Keratinocyte (primary cell): Measurements from ENCODE around the gene TPD52L1. TPM values are rescaled to one million over a fixed set of nuclear protein-coding genes. Genes with fewer than 3 reads are reported as not detected.

Experiments used
- DNase-seq: peaks from one replicate; pipeline ENCODE4 v3.0.0-alpha.2; 2011; ENCODE audit warnings: low read depth, missing footprints, low spot score
- FAIRE-seq: peaks from 2 replicates; lab custom pipeline; 2011; peaks lifted over from hg19 to GRCh38; lab: Jason Lieb, UNC
- H2AFZ ChIP-seq: 2 replicates; pipeline ENCODE4 v1.6.0; 2012; ENCODE audit warnings: low read length, control low read depth, inconsistent platforms; ENCODE audit not compliant: control insufficient read depth
- H3K27ac ChIP-seq: 2 replicates; pipeline ENCODE4 v1.5.1; 2011; ENCODE audit warnings: low read length; ENCODE audit not compliant: control insufficient read depth, insufficient read depth
- H3K27me3 ChIP-seq: 3 replicates; pipeline ENCODE4 v1.6.0; 2011; ENCODE audit warnings: low read length; ENCODE audit not compliant: control insufficient read depth, insufficient read depth; ENCODE audit errors: extremely low read depth
- H3K36me3 ChIP-seq, 2 experiments: 2 replicates in 1 of 2; 3 replicates in 1 of 2; pipeline ENCODE4 v1.5.1; 2011; ENCODE audit warnings: low read length in 2 of 2, mild to moderate bottlenecking in 1 of 2; ENCODE audit not compliant: control insufficient read depth in 2 of 2, insufficient read depth in 2 of 2; ENCODE audit errors: extremely low read depth in 1 of 2
- H3K4me1 ChIP-seq: 3 replicates; pipeline ENCODE4 v1.5.1; 2011; ENCODE audit warnings: low read length; ENCODE audit not compliant: control insufficient read depth, insufficient read depth; ENCODE audit errors: extremely low read depth
- H3K4me2 ChIP-seq: 3 replicates; pipeline ENCODE4 v1.6.0; 2011; ENCODE audit warnings: low read depth, low read length; ENCODE audit not compliant: control insufficient read depth, insufficient read depth; ENCODE audit errors: extremely low read depth
- H3K4me3 ChIP-seq, 3 experiments: fragments of 200-600 bp in 1 of 3; sonication (generic) in 1 of 3; 2 replicates in 2 of 3; 3 replicates in 1 of 3; pipeline ENCODE4 v1.5.1; 2011 to 2016; ENCODE audit warnings: low read length in 3 of 3, mild to moderate bottlenecking in 3 of 3, control low read depth in 2 of 3, inconsistent platforms in 1 of 3, low read depth in 1 of 3, mixed read lengths in 1 of 3, mixed run types in 1 of 3, moderate library complexity in 1 of 3; ENCODE audit not compliant: control insufficient read depth in 2 of 3, insufficient read depth in 2 of 3; ENCODE audit errors: extremely low read depth in 1 of 3
- H3K79me2 ChIP-seq: 2 replicates; pipeline ENCODE4 v1.6.0; 2012; ENCODE audit warnings: low read length; ENCODE audit not compliant: control insufficient read depth, insufficient read depth
- H3K9ac ChIP-seq: 3 replicates; pipeline ENCODE4 v1.6.0; 2011; ENCODE audit warnings: low read length; ENCODE audit not compliant: control insufficient read depth, insufficient read depth; ENCODE audit errors: extremely low read depth
- H3K9me1 ChIP-seq: 3 replicates; pipeline ENCODE4 v1.6.0; 2011; ENCODE audit warnings: low read length; ENCODE audit not compliant: control insufficient read depth, insufficient read depth; ENCODE audit errors: extremely low read depth
- H3K9me3 ChIP-seq: 2 replicates; pipeline ENCODE4 v1.5.1; 2012; ENCODE audit warnings: low read depth, low read length; ENCODE audit not compliant: control insufficient read depth
- H4K20me1 ChIP-seq: 3 replicates; pipeline ENCODE4 v1.6.0; 2011; ENCODE audit warnings: low read length; ENCODE audit not compliant: control insufficient read depth, insufficient read depth; ENCODE audit errors: extremely low read depth
- CTCF ChIP-seq, 3 experiments: IDR thresholded peaks in 1 of 3; conservative IDR thresholded peaks in 1 of 3; optimal IDR thresholded peaks in 1 of 3; 2 replicates in 2 of 3; 3 replicates in 1 of 3; pipeline versions ENCODE3 to v1.5.1; 2011; ENCODE audit warnings: low read length in 3 of 3, mild to moderate bottlenecking in 3 of 3, moderate library complexity in 2 of 3, control low read depth in 1 of 3, inconsistent platforms in 1 of 3; ENCODE audit not compliant: insufficient read depth in 2 of 3; ENCODE audit errors: extremely low read depth in 1 of 3
- EZH2 ChIP-seq: IDR thresholded peaks from one replicate; pipeline ENCODE4 v1.6.1; 2012; ENCODE audit warnings: inconsistent platforms, mild to moderate bottlenecking, low read length, moderate library complexity
- dilution Hi-C: fragments of 300-500 bp; cut with MboI; formaldehyde crosslinking; loops from one replicate; pipeline ENCODE4 v1.7.0; 2020; ENCODE audit warnings: low sequenced_read_pairs; ENCODE audit not compliant: extremely low pct_ligation_motif_present
- polyA plus RNA-seq, 5 experiments: library from polyadenylated mRNA; depleted of rRNA in 3 of 5; stranded (reverse) in 3 of 5; stranded (forward) in 1 of 5; unstranded in 1 of 5; fragments of >200 nt; gene quantifications; 1 replicate in 1 of 5; 2 replicates in 3 of 5; 3 replicates in 1 of 5; pipeline versions ENCODE4 v1.2.1 to v1.2.3, GENCODE V29; 2011 to 2012; ENCODE audit warnings: missing spikeins in 2 of 5, low read depth in 1 of 5, low replicate concordance in 1 of 5

The TPD52L1 gene
- polyA plus RNA-seq, 1 donor (not counting 4 experiments of a cell fraction or from before 2014, with no cell fraction given), result 135 TPM

GRCh38 chr6:125165256-125165655 is 11.7 kb downstream of the TPD52L1 start:
- Histone ChIP-seq H3K27me3 (no peaks in the 10 kb centered on the region), H3K36me3 (no peaks in the 10 kb centered on the region), H3K9me3 (no peaks in the 10 kb centered on the region), H3K4me1 (peaks cover 16% of the 10 kb centered on the region), H3K9ac (no peak overlapping the region), H2AFZ (no peak overlapping the region), H3K9me1 (no peaks in the 10 kb centered on the region), H3K4me3 (no peak overlapping the region), H3K79me2 (no peaks in the 10 kb centered on the region), H4K20me1 (no peaks in the 10 kb centered on the region), H3K4me2 (no peak overlapping the region), H3K27ac (no peak overlapping the region)
- dilution Hi-C loops, result no loop called here
- FAIRE-seq (peak; percentile 20), DNase-seq (no peak)
- TF ChIP-seq EZH2 (no peak), CTCF (optimal IDR thresholded peaks at IDR 0.05 in 1 of 3, IDR thresholded peaks at IDR 0.05 in 1 of 3, conservative IDR thresholded peaks at IDR 0.05 in 1 of 3; ENCODE audit: extremely low read depth in 1 of 3, insufficient read depth in 2 of 3, low read length in 3 of 3) (no peak)

- peaks cover 21% of the 10 kb centered on the region for H3K4me1 ChIP-seq
- dilution Hi-C loops, result no loop called here
- FAIRE-seq, result no peak
Observed at GRCh38 chr6:125165776-125166175, 12.2 kb downstream of the TPD52L1 start.

More at GRCh38 chr6:125165776-125166175, 12.2 kb downstream of the TPD52L1 start:
- no peak overlapping the region for H3K27ac ChIP-seq
- DNase-seq, result no peak
- no peaks in the 10 kb centered on the region for H4K20me1 ChIP-seq
- H3K36me3 ChIP-seq, result no peaks in the 10 kb centered on the region
- H3K9me3 ChIP-seq, result no peaks in the 10 kb centered on the region
- no peaks in the 10 kb centered on the region for H3K79me2 ChIP-seq
- no peak overlapping the region for H3K4me2 ChIP-seq
- TF ChIP-seq CTCF (optimal IDR thresholded peaks at IDR 0.05 in 1 of 3, IDR thresholded peaks at IDR 0.05 in 1 of 3, conservative IDR thresholded peaks at IDR 0.05 in 1 of 3; ENCODE audit: extremely low read depth in 1 of 3, insufficient read depth in 2 of 3, low read length in 3 of 3) (no peak), EZH2 (no peak)
- H3K9me1 ChIP-seq, result no peaks in the 10 kb centered on the region
- no peak overlapping the region for H3K9ac ChIP-seq
- H3K27me3 ChIP-seq, result no peaks in the 10 kb centered on the region
- no peak overlapping the region for H2AFZ ChIP-seq
- no peak overlapping the region for H3K4me3 ChIP-seq
